Smooth muscle cell of the brain vasculature (primary cell): ENCODE results near the gene MS4A10.

ENCODE experiments used
- DNase-seq: peaks from one replicate; pipeline ENCODE4 v3.0.0-alpha.2; 2012; ENCODE audit warnings: low read depth, low spot score

The MS4A10 gene

DNA sequence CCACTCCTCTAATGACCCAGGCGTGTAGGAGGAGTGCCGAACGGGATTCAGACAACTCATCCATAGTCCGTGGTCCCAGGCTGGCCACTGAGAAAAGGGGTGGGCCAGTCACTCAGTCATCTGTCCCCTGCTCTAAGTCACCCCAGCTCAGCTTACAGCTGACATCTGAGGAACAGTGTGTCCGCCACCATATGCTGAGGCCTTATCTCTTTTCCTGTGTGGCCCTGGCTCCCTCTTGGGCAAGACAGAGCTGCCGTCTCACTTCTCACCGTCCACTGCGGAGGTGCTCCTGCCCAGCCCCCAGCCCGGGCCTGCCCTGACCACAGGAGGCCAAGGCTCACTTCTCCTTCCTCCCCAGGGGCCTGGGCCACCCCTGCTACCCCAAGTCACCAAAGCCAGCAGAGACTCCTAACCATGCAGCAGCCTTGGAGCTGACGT, 63.6 kb downstream of the MS4A10 start:
- DNase-seq = no peak

DNA sequence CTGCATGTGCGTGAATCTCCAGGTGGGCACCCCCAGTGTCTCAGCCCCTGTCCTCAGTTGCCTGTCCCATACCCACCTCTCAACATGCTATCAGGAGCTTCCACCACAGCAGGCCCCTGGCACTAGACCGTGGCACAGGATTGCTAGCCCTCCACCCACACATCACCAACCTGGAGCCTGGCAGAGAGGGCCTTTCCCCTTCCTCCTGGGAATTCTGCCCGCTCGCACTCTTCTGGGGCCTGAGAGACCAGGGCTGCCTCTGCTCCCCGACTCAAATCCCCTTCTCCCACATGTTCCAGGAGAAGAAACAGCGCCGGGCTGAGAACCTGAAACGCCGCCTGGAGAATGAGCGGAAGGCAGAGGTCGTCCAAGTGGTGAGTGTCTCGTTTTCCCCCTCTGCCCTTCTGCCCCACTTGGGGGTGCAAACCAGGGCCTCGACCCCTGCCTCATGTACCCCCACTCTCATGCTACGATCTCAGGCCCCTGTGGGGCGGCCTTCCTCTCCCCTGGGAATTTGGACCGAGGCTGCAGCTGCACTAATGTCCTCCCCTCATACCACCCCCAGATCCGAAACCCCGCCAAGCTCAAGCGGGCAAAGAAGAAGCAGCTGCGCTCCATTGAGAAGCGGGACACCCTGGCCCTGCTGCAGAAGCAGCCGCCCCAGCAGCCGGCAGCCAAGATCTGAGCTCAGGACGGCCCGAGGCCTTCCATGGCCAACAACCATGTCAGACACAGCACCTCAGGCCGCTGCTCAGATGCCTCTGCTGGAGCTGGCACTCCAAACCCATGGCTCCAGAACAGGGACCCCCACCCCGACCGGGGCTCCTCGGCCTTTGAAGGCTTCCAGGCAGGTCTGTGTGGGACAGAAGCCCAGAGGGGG, 64.7 kb downstream of the MS4A10 start:
- DNase-seq = no peak
